ENCODE data around the gene DOP1A.

GRCh38 chr6:83180426-83180950, 113.0 kb downstream of the DOP1A start:
- TF ChIP-seq CTCF (IDR thresholded peaks at IDR 0.05): no peak
- TF ChIP-seq POLR2AphosphoS5 (IDR thresholded peaks at IDR 0.05; ENCODE audit: low read depth, low read length): no peak
- no peak for TF ChIP-seq REST (IDR thresholded peaks at IDR 0.05; ENCODE audit: low read depth, low read length)
- no peak for TF ChIP-seq GATA2 (CRISPR knock-in tag; IDR thresholded peaks at IDR 0.05)
- no peak for TF ChIP-seq RAD21 (IDR thresholded peaks at IDR 0.05; ENCODE audit: low read length)
- TF ChIP-seq MAX (IDR thresholded peaks at IDR 0.05; ENCODE audit: low read depth): no peak
- TF ChIP-seq TEAD4 (IDR thresholded peaks at IDR 0.05; ENCODE audit: borderline replicate concordance, insufficient read depth): no peak
- TF ChIP-seq TAF1 (IDR thresholded peaks at IDR 0.05; ENCODE audit: borderline replicate concordance, low read depth, low read length): no peak
- no peak for TF ChIP-seq EP300 (IDR thresholded peaks at IDR 0.05; ENCODE audit: borderline replicate concordance in 1 of 2, low read depth in 1 of 2, low read length in 1 of 2)
- TF ChIP-seq PBX3 (IDR thresholded peaks at IDR 0.05): no peak
- TF ChIP-seq MXI1 (IDR thresholded peaks at IDR 0.05; ENCODE audit: low read depth, low read length): no peak
- TF ChIP-seq CHD2 (IDR thresholded peaks at IDR 0.05; ENCODE audit: low read length, partially characterized antibody): no peak

Measured in SK-N-SH (cell line).